Measurements from ENCODE around the gene ZNF593. TPM values are rescaled to one million over a fixed set of nuclear protein-coding genes. Genes with fewer than 3 reads are reported as not detected.

The ZNF593 gene
- total and polyA plus RNA-seq, 2 of the 13 experiments (the other 11 are each of a cell fraction or from before 2014, with no cell fraction given), result 37.3 to 55.8 TPM

DNA sequence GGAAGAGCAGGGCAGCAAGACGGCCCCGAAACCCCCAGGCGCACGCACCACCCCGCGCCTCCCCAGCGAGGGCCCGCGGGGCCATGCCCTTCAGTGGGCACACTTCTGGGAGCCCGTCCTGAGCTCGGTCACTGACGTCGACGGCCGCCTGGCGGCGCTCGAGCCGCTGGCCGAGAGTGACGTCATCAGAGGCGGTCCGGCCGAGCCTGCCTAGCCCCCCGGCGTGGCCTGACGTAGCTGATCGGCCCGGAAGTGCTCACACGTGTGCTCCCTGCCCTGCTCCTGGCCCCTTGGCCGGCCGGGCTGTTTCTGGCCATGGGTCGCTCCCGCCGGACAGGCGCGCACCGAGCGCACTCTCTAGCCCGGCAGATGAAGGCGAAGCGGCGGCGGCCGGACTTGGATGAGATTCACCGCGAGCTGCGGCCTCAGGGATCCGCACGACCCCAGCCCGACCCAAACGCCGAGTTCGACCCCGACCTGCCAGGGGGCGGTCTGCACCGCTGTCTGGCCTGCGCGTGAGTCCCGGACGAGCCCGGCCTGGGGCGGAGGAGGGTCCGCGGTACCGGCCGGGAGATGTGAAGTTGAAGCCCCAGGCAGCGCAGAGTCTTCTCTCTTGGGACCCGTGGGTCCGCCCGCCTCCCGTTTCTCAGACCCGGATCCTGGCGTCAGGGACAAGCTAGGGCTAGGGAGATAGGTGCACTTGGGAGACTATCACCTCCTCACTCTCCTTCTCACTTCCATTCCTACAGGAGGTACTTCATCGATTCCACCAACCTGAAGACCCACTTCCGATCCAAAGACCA lies at the start of gene ZNF593 (continued):
- TF ChIP-seq, protein P1, sequence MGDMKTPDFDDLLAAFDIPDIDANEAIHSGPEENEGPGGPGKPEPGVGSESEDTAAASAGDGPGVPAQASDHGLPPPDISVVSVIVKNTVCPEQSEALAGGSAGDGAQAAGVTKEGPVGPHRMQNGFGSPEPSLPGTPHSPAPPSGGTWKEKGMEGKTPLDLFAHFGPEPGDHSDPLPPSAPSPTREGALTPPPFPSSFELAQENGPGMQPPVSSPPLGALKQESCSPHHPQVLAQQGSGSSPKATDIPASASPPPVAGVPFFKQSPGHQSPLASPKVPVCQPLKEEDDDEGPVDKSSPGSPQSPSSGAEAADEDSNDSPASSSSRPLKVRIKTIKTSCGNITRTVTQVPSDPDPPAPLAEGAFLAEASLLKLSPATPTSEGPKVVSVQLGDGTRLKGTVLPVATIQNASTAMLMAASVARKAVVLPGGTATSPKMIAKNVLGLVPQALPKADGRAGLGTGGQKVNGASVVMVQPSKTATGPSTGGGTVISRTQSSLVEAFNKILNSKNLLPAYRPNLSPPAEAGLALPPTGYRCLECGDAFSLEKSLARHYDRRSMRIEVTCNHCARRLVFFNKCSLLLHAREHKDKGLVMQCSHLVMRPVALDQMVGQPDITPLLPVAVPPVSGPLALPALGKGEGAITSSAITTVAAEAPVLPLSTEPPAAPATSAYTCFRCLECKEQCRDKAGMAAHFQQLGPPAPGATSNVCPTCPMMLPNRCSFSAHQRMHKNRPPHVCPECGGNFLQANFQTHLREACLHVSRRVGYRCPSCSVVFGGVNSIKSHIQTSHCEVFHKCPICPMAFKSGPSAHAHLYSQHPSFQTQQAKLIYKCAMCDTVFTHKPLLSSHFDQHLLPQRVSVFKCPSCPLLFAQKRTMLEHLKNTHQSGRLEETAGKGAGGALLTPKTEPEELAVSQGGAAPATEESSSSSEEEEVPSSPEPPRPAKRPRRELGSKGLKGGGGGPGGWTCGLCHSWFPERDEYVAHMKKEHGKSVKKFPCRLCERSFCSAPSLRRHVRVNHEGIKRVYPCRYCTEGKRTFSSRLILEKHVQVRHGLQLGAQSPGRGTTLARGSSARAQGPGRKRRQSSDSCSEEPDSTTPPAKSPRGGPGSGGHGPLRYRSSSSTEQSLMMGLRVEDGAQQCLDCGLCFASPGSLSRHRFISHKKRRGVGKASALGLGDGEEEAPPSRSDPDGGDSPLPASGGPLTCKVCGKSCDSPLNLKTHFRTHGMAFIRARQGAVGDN (CRISPR knock-in tag; IDR thresholded peaks at IDR 0.05), result peak; percentile 98
- TF ChIP-seq SOX13 (IDR thresholded peaks at IDR 0.05) (no peak), SOX13 (CRISPR knock-in tag; conservative IDR thresholded peaks at IDR 0.05 in 1 of 2, IDR thresholded peaks at IDR 0.05 in 1 of 2) (peak in 1 of 2 experiments; percentile 17; a peak in 1 of 4 replicates), XBP1 (CRISPR knock-in tag; IDR thresholded peaks at IDR 0.05) (peak; percentile 52; the same call in 1 of the 2 replicates), MED13 (CRISPR knock-in tag; IDR thresholded peaks at IDR 0.05) (peak; percentile 73; the same call in 1 of the 2 replicates), ZNF547 (CRISPR knock-in tag; IDR thresholded peaks at IDR 0.05) (peak; percentile 90), HNF4A (CRISPR knock-in tag; IDR thresholded peaks at IDR 0.05) (peak; percentile 56), KAT7 (CRISPR knock-in tag; IDR thresholded peaks at IDR 0.05; ENCODE audit: borderline replicate concordance) (peak; percentile 82; the same call in 1 of the 2 replicates), ZIK1 (CRISPR knock-in tag; IDR thresholded peaks at IDR 0.05; ENCODE audit: borderline replicate concordance, low read depth) (peak; percentile 90), ZFY (CRISPR knock-in tag; IDR thresholded peaks at IDR 0.05) (peak; percentile 94), ZNF263 (CRISPR knock-in tag; IDR thresholded peaks at IDR 0.05) (peak; percentile 99), ZNF703 (CRISPR knock-in tag; IDR thresholded peaks at IDR 0.05; ENCODE audit: borderline replicate concordance) (peak; percentile 71; the same call in 1 of the 2 replicates), ZNF331 (CRISPR knock-in tag; IDR thresholded peaks at IDR 0.05) (peak; percentile 55; the same call in 1 of the 2 replicates), ZBTB42 (CRISPR knock-in tag; IDR thresholded peaks at IDR 0.05) (0 out of 2 replicates have a peak, but pooled peaks have one; percentile 39)
- TF ChIP-seq, protein P2, sequence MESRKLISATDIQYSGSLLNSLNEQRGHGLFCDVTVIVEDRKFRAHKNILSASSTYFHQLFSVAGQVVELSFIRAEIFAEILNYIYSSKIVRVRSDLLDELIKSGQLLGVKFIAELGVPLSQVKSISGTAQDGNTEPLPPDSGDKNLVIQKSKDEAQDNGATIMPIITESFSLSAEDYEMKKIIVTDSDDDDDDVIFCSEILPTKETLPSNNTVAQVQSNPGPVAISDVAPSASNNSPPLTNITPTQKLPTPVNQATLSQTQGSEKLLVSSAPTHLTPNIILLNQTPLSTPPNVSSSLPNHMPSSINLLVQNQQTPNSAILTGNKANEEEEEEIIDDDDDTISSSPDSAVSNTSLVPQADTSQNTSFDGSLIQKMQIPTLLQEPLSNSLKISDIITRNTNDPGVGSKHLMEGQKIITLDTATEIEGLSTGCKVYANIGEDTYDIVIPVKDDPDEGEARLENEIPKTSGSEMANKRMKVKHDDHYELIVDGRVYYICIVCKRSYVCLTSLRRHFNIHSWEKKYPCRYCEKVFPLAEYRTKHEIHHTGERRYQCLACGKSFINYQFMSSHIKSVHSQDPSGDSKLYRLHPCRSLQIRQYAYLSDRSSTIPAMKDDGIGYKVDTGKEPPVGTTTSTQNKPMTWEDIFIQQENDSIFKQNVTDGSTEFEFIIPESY (CRISPR knock-in tag; IDR thresholded peaks at IDR 0.05), result peak; percentile 65; the same call in 1 of the 2 replicates
- TF ChIP-seq, protein P3, sequence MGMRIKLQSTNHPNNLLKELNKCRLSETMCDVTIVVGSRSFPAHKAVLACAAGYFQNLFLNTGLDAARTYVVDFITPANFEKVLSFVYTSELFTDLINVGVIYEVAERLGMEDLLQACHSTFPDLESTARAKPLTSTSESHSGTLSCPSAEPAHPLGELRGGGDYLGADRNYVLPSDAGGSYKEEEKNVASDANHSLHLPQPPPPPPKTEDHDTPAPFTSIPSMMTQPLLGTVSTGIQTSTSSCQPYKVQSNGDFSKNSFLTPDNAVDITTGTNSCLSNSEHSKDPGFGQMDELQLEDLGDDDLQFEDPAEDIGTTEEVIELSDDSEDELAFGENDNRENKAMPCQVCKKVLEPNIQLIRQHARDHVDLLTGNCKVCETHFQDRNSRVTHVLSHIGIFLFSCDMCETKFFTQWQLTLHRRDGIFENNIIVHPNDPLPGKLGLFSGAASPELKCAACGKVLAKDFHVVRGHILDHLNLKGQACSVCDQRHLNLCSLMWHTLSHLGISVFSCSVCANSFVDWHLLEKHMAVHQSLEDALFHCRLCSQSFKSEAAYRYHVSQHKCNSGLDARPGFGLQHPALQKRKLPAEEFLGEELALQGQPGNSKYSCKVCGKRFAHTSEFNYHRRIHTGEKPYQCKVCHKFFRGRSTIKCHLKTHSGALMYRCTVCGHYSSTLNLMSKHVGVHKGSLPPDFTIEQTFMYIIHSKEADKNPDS (CRISPR knock-in tag; IDR thresholded peaks at IDR 0.05), result no peak; the same call in 1 of the 2 replicates
- TF ChIP-seq, protein P4, sequence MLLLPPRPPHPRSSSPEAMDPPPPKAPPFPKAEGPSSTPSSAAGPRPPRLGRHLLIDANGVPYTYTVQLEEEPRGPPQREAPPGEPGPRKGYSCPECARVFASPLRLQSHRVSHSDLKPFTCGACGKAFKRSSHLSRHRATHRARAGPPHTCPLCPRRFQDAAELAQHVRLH (CRISPR knock-in tag; IDR thresholded peaks at IDR 0.05; ENCODE audit: borderline replicate concordance, low read depth), result peak; percentile 93; the same call in 1 of the 2 replicates
- TF ChIP-seq, protein P5, sequence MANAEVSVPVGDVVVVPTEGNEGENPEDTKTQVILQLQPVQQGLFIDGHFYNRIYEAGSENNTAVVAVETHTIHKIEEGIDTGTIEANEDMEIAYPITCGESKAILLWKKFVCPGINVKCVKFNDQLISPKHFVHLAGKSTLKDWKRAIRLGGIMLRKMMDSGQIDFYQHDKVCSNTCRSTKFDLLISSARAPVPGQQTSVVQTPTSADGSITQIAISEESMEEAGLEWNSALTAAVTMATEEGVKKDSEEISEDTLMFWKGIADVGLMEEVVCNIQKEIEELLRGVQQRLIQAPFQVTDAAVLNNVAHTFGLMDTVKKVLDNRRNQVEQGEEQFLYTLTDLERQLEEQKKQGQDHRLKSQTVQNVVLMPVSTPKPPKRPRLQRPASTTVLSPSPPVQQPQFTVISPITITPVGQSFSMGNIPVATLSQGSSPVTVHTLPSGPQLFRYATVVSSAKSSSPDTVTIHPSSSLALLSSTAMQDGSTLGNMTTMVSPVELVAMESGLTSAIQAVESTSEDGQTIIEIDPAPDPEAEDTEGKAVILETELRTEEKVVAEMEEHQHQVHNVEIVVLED (CRISPR knock-in tag; IDR thresholded peaks at IDR 0.05; ENCODE audit: borderline replicate concordance), result peak; percentile 90
